HEK293 (cell line): ENCODE data around the gene SYNDIG1L.

Source experiments
- CTCF ChIA-PET: fragments of 350-600 bp; formaldehyde crosslinking; extraction: SDS; loops from one replicate; lab custom pipeline; 2021; ENCODE audit warnings: antibody characterized with exemption; lab: Yijun Ruan, JAX
- POLR2A ChIA-PET: fragments of 300-600 bp; formaldehyde crosslinking; extraction: SDS; loops from one replicate; lab custom pipeline; 2020; ENCODE audit warnings: antibody characterized with exemption, inconsistent platforms; lab: Yijun Ruan, JAX
- H3K27ac ChIP-seq: fragments of 200-500 bp; sonication (Bioruptor generic); 2 replicates; pipeline ENCODE4 v1.5.1; 2014; ENCODE audit warnings: low read depth, low read length, control low read depth, inconsistent platforms; ENCODE audit errors: extremely low read depth
- H3K36me3 ChIP-seq, 2 experiments: fragments of 200-500 bp in 1 of 2; sonication (Bioruptor generic) in 1 of 2; 1 replicate in 1 of 2; 2 replicates in 1 of 2; pipeline ENCODE4 v1.5.1; 2014 to 2017; ENCODE audit warnings: inconsistent platforms in 2 of 2, low read length in 2 of 2; ENCODE audit not compliant: control insufficient read depth in 2 of 2, insufficient read depth in 1 of 2
- H3K4me1 ChIP-seq: fragments of 200-500 bp; sonication (Bioruptor generic); 2 replicates; pipeline ENCODE4 v1.5.1; 2014; ENCODE audit warnings: mild to moderate bottlenecking, low read length, inconsistent platforms; ENCODE audit not compliant: control insufficient read depth, insufficient read depth
- H3K4me3 ChIP-seq: 2 replicates; pipeline ENCODE4 v1.5.1; 2011; ENCODE audit warnings: low read depth, mild to moderate bottlenecking, control low read depth, low read length, moderate library complexity
- H3K9me3 ChIP-seq: fragments of 200-500 bp; sonication (Bioruptor generic); 2 replicates; pipeline ENCODE4 v1.5.1; 2014; ENCODE audit warnings: low read depth, low read length, inconsistent platforms; ENCODE audit not compliant: control insufficient read depth, insufficient read depth
- BCL11A ChIP-seq: fragments of 450-650 bp; formaldehyde crosslinking; IDR thresholded peaks from 2 replicates; pipeline ENCODE4 v1.5.1; 2016; ENCODE audit warnings: low read depth, missing biosample characterization, missing genetic modification characterization
- CTCF ChIP-seq: fragments of 450-650 bp; formaldehyde crosslinking; IDR thresholded peaks from 2 replicates; pipeline ENCODE4 v1.5.1; 2016; ENCODE audit warnings: missing biosample characterization, missing genetic modification characterization
- GLI2 ChIP-seq: fragments of 450-650 bp; formaldehyde crosslinking; IDR thresholded peaks from 2 replicates; pipeline ENCODE4; 2017; ENCODE audit warnings: missing biosample characterization, missing genetic modification characterization, low read depth, borderline replicate concordance
- KLF7 ChIP-seq: fragments of 450-650 bp; formaldehyde crosslinking; IDR thresholded peaks from 2 replicates; pipeline ENCODE4 v1.5.1; 2016; ENCODE audit warnings: missing biosample characterization, missing genetic modification characterization, borderline replicate concordance
- OVOL3 ChIP-seq: fragments of 450-650 bp; formaldehyde crosslinking; IDR thresholded peaks from 2 replicates; pipeline ENCODE4 v1.5.1; 2016; ENCODE audit warnings: missing biosample characterization, missing genetic modification characterization
- PRDM1 ChIP-seq: fragments of 450-650 bp; formaldehyde crosslinking; IDR thresholded peaks from 2 replicates; pipeline ENCODE4; 2016; ENCODE audit warnings: missing biosample characterization, missing genetic modification characterization
- ZBTB48 ChIP-seq: fragments of 450-650 bp; formaldehyde crosslinking; IDR thresholded peaks from 2 replicates; pipeline ENCODE4 v1.5.1; 2016; ENCODE audit warnings: missing biosample characterization, missing genetic modification characterization
- ZEB2 ChIP-seq: fragments of 450-650 bp; formaldehyde crosslinking; IDR thresholded peaks from 2 replicates; pipeline ENCODE4 v1.5.1; 2016; ENCODE audit warnings: missing biosample characterization, missing genetic modification characterization
- ZFHX2 ChIP-seq: fragments of 450-650 bp; formaldehyde crosslinking; conservative IDR thresholded peaks from 2 replicates; pipeline ENCODE4 v1.5.1; 2016; ENCODE audit warnings: missing biosample characterization, missing genetic modification characterization
- ZFP37 ChIP-seq: fragments of 450-650 bp; formaldehyde crosslinking; IDR thresholded peaks from 2 replicates; pipeline ENCODE4 v1.5.1; 2016; ENCODE audit warnings: missing biosample characterization, missing genetic modification characterization
- ZNF114 ChIP-seq: fragments of 450-650 bp; formaldehyde crosslinking; IDR thresholded peaks from 2 replicates; pipeline ENCODE4 v1.5.0; 2017; ENCODE audit warnings: missing biosample characterization, missing genetic modification characterization
- ZNF132 ChIP-seq: fragments of 450-650 bp; formaldehyde crosslinking; IDR thresholded peaks from 2 replicates; pipeline ENCODE4 v1.5.1; 2017; ENCODE audit warnings: missing biosample characterization, missing genetic modification characterization, borderline replicate concordance
- ZNF146 ChIP-seq: fragments of 450-650 bp; formaldehyde crosslinking; IDR thresholded peaks from 2 replicates; pipeline ENCODE4 v1.5.1; 2016; ENCODE audit warnings: missing biosample characterization, missing genetic modification characterization
- ZNF157 ChIP-seq: fragments of 450-650 bp; formaldehyde crosslinking; IDR thresholded peaks from 2 replicates; pipeline ENCODE4 v1.5.1; 2016; ENCODE audit warnings: missing biosample characterization, missing genetic modification characterization
- ZNF274 ChIP-seq, 2 experiments: fragments of 200-500 bp in 1 of 2; fragments of 450-650 bp in 1 of 2; sonication (Bioruptor generic) in 1 of 2; formaldehyde crosslinking in 1 of 2; IDR thresholded peaks; 2 replicates each; pipeline versions ENCODE4 v1.5.1 to v1.6.1; 2014 to 2016; ENCODE audit warnings: borderline replicate concordance in 1 of 2, inconsistent platforms in 1 of 2, low read length in 1 of 2, missing biosample characterization in 1 of 2, missing genetic modification characterization in 1 of 2
- ZNF302 ChIP-seq: fragments of 450-650 bp; formaldehyde crosslinking; IDR thresholded peaks from 2 replicates; pipeline ENCODE4 v1.5.1; 2016; ENCODE audit warnings: missing biosample characterization, missing genetic modification characterization, low read depth
- ZNF311 ChIP-seq: fragments of 450-650 bp; formaldehyde crosslinking; IDR thresholded peaks from 2 replicates; pipeline ENCODE4 v1.5.1; 2017; ENCODE audit warnings: missing biosample characterization, missing genetic modification characterization, borderline replicate concordance
- ZNF335 ChIP-seq: fragments of 450-650 bp; formaldehyde crosslinking; conservative IDR thresholded peaks from 2 replicates; pipeline ENCODE4 v1.5.1; 2016; ENCODE audit warnings: missing biosample characterization, missing genetic modification characterization
- ZNF433 ChIP-seq: fragments of 450-650 bp; formaldehyde crosslinking; IDR thresholded peaks from 2 replicates; pipeline ENCODE4 v1.5.1; 2016; ENCODE audit warnings: missing biosample characterization, missing genetic modification characterization, low read depth
- ZNF529 ChIP-seq: fragments of 450-650 bp; formaldehyde crosslinking; IDR thresholded peaks from 2 replicates; pipeline ENCODE4 v1.5.1; 2017; ENCODE audit warnings: missing genetic modification characterization, missing biosample characterization; ENCODE audit not compliant: insufficient replicate concordance
- ZNF558 ChIP-seq: fragments of 450-650 bp; formaldehyde crosslinking; IDR thresholded peaks from 2 replicates; pipeline ENCODE4 v1.5.1; 2016; ENCODE audit warnings: missing biosample characterization, missing genetic modification characterization
- ZNF596 ChIP-seq: fragments of 450-650 bp; IDR thresholded peaks from 2 replicates; pipeline ENCODE4 v1.5.0; 2018; ENCODE audit warnings: missing biosample characterization, mild to moderate bottlenecking, missing genetic modification characterization, moderate library complexity
- ZNF654 ChIP-seq: fragments of 450-650 bp; formaldehyde crosslinking; IDR thresholded peaks from 2 replicates; pipeline ENCODE4 v1.5.1; 2016; ENCODE audit warnings: low read depth, missing biosample characterization, missing genetic modification characterization
- ZNF658 ChIP-seq: fragments of 450-650 bp; formaldehyde crosslinking; IDR thresholded peaks from 2 replicates; pipeline ENCODE4; 2016; ENCODE audit warnings: missing biosample characterization, missing genetic modification characterization
- ZNF660 ChIP-seq: fragments of 450-650 bp; IDR thresholded peaks from 2 replicates; pipeline ENCODE4 v1.5.1; 2018; ENCODE audit warnings: missing biosample characterization, mild to moderate bottlenecking, missing genetic modification characterization
- ZNF768 ChIP-seq: fragments of 450-650 bp; formaldehyde crosslinking; IDR thresholded peaks from 2 replicates; pipeline ENCODE4 v1.5.1; 2018; ENCODE audit warnings: missing biosample characterization, mild to moderate bottlenecking, missing genetic modification characterization
- ZNF792 ChIP-seq: fragments of 450-650 bp; formaldehyde crosslinking; IDR thresholded peaks from 2 replicates; pipeline ENCODE4 v1.5.1; 2016; ENCODE audit warnings: missing biosample characterization, missing genetic modification characterization
- ZSCAN5A ChIP-seq: fragments of 450-650 bp; formaldehyde crosslinking; IDR thresholded peaks from 2 replicates; pipeline ENCODE4 v1.5.1; 2016; ENCODE audit warnings: missing biosample characterization, missing genetic modification characterization
- ZXDB ChIP-seq: fragments of 450-650 bp; formaldehyde crosslinking; IDR thresholded peaks from 2 replicates; pipeline ENCODE4 v1.5.1; 2016; ENCODE audit warnings: missing biosample characterization, missing genetic modification characterization
- TF ChIP-seq, protein P1 (sequence below): fragments of 450-650 bp; formaldehyde crosslinking; IDR thresholded peaks from 2 replicates; pipeline ENCODE4 v1.5.1; 2016; ENCODE audit warnings: missing biosample characterization, missing genetic modification characterization
- TF ChIP-seq, protein P2 (sequence below): fragments of 450-650 bp; formaldehyde crosslinking; IDR thresholded peaks from 2 replicates; pipeline ENCODE4 v1.5.1; 2016; ENCODE audit warnings: missing biosample characterization, missing genetic modification characterization

The SYNDIG1L gene

GRCh38 chr14:74423246-74423645 is 2.8 kb downstream of the SYNDIG1L start:
- Histone ChIP-seq H3K4me1 (no peaks in the 10 kb centered on the region), H3K4me3 (no peak overlapping the region), H3K9me3 (no peaks in the 10 kb centered on the region), H3K27ac (no peak overlapping the region), H3K36me3 (no peaks in the 10 kb centered on the region)
- ChIA-PET CTCF (no interaction called here), POLR2A (no interaction called here)
- TF ChIP-seq, protein P1, sequence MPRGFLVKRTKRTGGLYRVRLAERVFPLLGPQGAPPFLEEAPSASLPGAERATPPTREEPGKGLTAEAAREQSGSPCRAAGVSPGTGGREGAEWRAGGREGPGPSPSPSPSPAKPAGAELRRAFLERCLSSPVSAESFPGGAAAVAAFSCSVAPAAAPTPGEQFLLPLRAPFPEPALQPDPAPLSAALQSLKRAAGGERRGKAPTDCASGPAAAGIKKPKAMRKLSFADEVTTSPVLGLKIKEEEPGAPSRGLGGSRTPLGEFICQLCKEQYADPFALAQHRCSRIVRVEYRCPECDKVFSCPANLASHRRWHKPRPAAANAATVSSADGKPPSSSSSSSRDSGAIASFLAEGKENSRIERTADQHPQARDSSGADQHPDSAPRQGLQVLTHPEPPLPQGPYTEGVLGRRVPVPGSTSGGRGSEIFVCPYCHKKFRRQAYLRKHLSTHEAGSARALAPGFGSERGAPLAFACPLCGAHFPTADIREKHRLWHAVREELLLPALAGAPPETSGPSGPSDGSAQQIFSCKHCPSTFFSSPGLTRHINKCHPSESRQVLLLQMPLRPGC, result no peak
- TF ChIP-seq ZNF157 (tag by site-specific recombination) (no peak), ZNF146 (tag by site-specific recombination) (no peak), ZNF792 (no peak), PRDM1 (tag by site-specific recombination) (no peak), ZNF654 (tag by site-specific recombination) (no peak), ZNF596 (tag by site-specific recombination) (no peak), GLI2 (tag by site-specific recombination) (no peak)

DNA sequence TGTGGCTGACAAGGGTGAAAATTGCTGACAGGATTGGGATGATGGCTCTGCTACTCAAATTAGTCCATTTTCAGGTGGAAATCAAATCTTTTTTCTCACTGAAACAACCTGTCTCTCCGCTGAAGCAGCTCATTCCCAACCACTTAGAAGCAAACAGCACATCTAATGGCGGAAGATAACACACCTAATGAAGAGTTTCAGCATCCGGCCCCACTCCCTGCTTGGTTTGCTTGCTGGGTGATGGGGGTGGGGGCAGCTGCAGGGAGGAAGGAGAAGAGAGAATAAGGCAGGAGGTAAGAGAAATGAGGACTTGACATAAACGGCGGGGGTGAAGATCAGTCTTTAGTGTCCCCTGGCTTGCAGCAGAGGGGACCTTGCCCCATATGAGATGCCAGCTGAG is 4.0 kb downstream of the SYNDIG1L start:
- Histone ChIP-seq H3K4me1 (no peaks in the 10 kb centered on the region), H3K27ac (no peak overlapping the region), H3K36me3 (no peaks in the 10 kb centered on the region), H3K4me3 (no peak overlapping the region), H3K9me3 (no peaks in the 10 kb centered on the region)
- TF ChIP-seq ZNF114 (no peak), ZNF433 (no peak), OVOL3 (tag by site-specific recombination) (no peak), ZBTB48 (tag by site-specific recombination) (no peak), KLF7 (no peak), ZNF529 (no peak), ZNF132 (no peak), ZNF274 (IDR thresholded peaks at IDR 0.05; ENCODE audit: low read length) (no peak), ZNF274 (tag by site-specific recombination; IDR thresholded peaks at IDR 0.05; ENCODE audit: borderline replicate concordance) (no peak), ZNF311 (no peak)
- ChIA-PET POLR2A (no interaction called here), CTCF (interaction anchor here (0.7 kb wide), 1 partner anchor 9 kb away, joined by 3 read pairs; no protein-coding TSS in a partner anchor)

DNA sequence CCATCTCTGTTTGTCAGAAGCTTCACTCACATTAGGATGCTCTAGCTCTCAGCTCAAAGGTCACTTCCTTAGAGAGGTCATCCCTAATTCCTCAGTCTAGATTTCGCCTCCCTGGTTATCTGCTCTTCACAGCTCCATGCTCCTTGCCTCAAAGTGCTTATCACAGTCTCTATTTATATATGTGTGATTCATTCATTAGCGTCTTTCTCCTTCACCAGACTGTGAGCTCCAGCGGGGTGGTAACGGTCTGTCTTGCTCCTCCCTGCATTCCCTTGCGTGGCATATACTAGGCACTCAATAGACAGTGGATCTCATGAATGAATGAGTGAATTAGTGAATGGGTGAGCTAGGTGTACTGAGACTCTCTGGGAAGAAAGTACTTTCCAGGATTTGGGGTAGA is 6.9 kb downstream of the SYNDIG1L start:
- no peak overlapping the region for H3K27ac ChIP-seq
- POLR2A ChIA-PET, result no interaction called here
- CTCF ChIA-PET, result no interaction called here
- no peak overlapping the region for H3K4me3 ChIP-seq
- no peaks in the 10 kb centered on the region for H3K36me3 ChIP-seq
- H3K4me1 ChIP-seq, result peaks cover 9% of the 10 kb centered on the region
- H3K9me3 ChIP-seq, result no peaks in the 10 kb centered on the region
- TF ChIP-seq, protein P2, sequence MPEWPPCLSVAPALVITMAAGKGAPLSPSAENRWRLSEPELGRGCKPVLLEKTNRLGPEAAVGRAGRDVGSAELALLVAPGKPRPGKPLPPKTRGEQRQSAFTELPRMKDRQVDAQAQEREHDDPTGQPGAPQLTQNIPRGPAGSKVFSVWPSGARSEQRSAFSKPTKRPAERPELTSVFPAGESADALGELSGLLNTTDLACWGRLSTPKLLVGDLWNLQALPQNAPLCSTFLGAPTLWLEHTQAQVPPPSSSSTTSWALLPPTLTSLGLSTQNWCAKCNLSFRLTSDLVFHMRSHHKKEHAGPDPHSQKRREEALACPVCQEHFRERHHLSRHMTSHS (tag by site-specific recombination), result no peak
- no peak for TF ChIP-seq ZFP37 (tag by site-specific recombination)
- no peak for TF ChIP-seq ZXDB (tag by site-specific recombination)
- no peak for TF ChIP-seq ZNF558 (tag by site-specific recombination)
- no peak for TF ChIP-seq ZNF768 (tag by site-specific recombination)
- TF ChIP-seq BCL11A (tag by site-specific recombination), result no peak
- no peak for TF ChIP-seq ZSCAN5A (tag by site-specific recombination)
- TF ChIP-seq ZNF658 (tag by site-specific recombination), result no peak
- no peak for TF ChIP-seq ZNF302
- TF ChIP-seq CTCF (tag by site-specific recombination), result no peak
- TF ChIP-seq ZNF335 (tag by site-specific recombination), result no peak
- TF ChIP-seq ZNF660 (tag by site-specific recombination), result no peak
- no peak for TF ChIP-seq ZEB2 (tag by site-specific recombination)
- TF ChIP-seq ZFHX2 (tag by site-specific recombination), result no peak
